GDM1 (cell line): ENCODE measurements around the gene ARHGAP33.

Experiments used
- DNase-seq: peaks from one replicate; lab custom pipeline; 2025; lab: John Stamatoyannopoulos, UW

ARHGAP33 gene

GRCh38 chr19:35775298-35776101 is at the start of gene ARHGAP33:
TSS of gene ARHGAP33 (plus strand) at chr19:35775564. CDS start at chr19:35775659, 95 bp downstream.
- peak; percentile 96 for DNase-seq

DNA sequence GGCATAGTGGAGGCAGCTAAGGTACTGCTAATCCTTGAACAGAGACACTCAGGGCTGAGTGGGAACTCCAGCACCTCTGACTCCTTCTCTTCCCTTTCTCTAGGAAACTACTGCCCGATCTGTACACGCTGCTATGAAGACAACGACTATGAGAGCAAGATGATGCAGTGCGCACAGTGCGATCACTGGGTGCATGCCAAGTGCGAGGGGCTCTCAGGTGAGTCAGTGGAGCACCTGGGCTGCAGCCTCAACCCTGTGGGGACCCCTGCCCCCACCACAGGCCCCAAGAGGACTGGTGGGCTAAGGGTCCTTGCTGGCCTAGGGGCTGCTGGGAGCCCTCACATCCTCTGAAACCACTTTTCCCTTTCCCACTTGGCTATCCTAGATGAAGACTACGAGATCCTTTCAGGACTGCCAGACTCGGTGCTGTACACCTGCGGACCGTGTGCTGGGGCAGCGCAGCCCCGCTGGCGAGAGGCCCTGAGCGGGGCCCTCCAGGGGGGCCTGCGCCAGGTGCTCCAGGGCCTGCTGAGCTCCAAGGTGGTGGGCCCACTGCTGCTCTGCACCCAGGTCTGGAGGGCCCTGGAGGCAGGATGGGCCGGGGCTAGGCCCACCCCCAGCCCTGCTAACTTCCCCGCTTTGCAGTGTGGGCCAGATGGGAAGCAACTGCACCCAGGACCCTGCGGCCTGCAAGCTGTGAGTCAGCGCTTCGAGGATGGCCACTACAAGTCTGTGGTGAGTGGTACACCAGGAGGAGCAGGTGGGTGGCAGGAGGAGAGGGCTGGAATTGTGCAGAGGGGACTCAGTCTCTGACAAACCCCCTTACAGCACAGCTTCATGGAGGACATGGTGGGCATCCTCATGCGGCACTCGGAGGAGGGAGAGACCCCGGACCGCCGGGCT is 48.1 kb upstream of the ARHGAP33 start:
- no peak for DNase-seq

DNA sequence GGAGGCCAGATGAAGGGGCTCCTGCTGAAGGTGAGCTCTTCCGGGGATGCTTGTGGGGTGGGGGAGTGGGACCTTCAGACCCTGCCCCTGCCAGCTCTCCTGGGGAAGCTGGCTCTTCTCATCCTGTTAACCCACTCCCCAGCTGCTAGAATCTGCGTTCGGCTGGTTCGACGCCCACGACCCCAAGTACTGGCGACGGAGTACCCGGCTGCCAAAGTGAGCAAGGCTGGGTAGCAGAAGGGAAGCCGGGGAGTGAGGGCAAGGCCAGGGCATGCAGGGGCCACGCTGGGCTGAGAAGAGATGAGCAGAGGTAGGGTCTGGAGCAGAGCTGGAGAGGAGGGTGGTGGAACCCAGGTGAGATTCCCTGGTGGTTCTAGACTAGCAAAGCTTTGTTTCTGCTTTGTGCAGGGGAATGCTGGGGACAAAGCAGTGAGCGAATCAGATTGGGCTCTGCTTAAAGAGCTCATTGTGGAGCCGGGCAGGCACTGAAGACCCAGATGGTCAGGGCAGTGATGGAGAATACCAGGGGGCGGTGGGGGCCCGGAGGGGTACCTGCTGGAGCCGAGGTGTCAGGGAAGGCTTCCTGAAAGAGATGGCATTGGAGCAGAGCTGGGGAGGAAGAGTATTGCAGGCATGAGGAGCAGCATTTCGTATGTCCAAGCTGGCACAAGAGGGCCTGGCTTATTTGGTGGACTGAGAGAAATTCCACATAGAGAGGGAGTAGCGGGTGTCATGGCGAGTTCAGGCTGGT is 47.2 kb upstream of the ARHGAP33 start:
- DNase-seq: no peak

DNA sequence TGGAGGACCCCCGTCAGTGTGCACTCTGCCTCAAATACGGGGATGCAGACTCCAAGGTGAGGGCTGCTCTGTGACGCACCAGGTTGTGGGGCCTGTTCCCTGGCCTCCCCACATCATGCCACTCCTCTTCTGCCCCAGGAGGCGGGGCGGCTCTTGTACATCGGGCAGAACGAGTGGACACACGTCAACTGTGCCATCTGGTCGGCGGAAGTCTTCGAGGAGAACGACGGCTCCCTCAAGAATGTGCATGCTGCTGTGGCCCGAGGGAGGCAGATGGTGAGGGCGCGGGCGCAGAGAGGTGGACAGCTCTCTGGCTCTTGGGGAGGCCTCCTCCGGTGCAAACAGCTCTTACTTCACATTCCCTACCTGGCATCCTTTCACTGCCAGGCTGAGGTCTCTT is 46.3 kb upstream of the ARHGAP33 start:
- DNase-seq: no peak

DNA sequence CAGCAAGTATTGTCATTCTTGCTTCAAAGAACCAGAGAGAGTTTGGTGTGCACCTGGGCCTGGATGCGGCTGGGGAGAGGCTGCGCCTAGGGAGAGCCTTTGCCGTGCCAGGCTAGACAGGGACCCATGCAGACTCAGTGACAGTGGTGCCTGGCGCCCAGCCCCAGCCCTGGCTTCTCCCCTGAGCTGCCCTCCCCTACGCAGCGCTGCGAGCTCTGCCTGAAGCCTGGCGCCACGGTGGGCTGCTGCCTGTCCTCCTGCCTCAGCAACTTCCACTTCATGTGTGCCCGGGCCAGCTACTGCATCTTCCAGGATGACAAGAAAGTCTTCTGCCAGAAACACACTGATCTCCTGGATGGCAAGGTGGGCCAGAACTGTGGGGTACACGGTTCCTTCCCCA is 45.6 kb upstream of the ARHGAP33 start:
- no peak for DNase-seq

DNA sequence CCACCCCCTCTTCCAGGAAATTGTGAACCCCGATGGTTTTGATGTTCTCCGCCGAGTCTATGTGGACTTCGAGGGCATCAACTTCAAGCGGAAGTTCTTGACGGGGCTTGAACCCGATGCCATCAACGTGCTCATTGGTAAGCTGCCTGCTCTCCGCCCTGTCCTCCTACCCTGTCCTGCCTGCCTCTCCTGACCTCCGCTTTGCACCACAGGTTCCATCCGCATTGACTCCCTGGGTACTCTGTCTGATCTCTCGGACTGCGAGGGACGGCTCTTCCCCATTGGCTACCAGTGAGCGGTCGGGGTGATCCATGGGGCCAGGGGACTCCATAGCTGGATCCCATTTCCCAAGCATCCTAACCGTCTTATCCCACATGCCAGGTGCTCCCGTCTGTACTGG is 45.0 kb upstream of the ARHGAP33 start:
- DNase-seq: no peak

- no peak for DNase-seq
Observed at GRCh38 chr19:35731353-35731752, 44.0 kb upstream of the ARHGAP33 start.

GRCh38 chr19:35731779-35732405 is 43.5 kb upstream of the ARHGAP33 start:
- no peak for DNase-seq

GRCh38 chr19:35732540-35733179 is 42.7 kb upstream of the ARHGAP33 start:
- DNase-seq: no peak

DNA sequence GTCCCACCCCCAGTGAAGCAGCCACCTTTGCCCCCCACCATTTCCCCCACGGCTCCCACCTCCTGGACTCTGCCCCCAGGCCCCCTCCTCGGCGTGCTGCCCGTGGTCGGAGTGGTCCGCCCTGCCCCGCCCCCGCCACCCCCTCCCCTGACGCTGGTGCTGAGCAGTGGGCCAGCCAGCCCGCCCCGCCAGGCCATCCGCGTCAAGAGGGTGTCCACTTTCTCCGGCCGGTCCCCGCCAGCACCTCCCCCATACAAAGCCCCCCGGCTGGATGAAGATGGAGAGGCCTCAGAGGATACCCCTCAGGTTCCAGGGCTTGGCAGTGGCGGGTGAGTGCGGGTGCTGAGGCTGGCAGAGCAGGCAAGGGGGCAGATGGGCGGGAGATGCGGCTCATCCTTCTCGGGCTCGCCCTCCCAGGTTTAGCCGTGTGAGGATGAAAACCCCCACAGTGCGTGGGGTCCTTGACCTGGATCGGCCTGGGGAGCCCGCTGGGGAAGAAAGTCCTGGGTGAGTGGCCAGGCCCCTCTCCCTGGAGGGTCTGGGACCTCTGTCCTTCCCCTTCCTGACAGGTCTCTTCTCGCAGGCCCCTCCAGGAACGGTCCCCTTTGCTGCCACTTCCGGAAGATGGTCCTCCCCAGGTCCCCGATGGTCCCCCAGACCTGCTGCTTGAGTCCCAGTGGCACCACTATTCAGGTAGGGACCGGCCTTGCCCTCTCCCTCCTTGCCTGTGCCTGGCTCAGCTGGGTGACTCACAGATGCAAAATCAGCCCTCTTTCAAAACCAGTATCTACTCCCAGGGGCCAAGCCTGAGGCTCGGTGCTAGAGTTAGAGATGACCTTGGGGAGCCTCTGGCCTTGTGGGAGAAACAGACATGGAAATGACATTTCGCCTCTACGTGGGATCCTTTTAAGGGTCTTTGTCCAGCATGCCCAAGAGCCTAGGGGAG is 41.9 kb upstream of the ARHGAP33 start:
- DNase-seq: no peak

DNA sequence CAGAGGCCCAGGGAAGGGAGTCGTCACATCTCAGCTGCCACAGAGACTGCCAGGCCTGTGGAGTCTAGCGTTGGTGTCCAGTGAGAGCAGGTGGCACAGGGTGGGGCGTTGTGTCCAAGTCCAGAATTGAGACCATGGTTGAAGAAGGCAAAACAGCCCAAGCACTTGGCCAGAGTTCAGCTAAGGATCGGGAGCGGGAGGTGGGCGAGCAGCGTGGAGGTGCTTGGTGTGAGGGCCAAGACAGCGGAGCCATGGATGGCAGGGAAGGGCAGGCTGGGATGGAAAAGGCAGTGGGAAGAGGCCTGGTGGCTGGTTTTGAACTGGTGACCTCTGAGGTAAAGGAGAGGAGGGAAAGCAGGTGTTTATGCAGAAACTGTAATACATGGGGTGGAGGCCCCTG is 41.1 kb upstream of the ARHGAP33 start:
- no peak for DNase-seq

DNA sequence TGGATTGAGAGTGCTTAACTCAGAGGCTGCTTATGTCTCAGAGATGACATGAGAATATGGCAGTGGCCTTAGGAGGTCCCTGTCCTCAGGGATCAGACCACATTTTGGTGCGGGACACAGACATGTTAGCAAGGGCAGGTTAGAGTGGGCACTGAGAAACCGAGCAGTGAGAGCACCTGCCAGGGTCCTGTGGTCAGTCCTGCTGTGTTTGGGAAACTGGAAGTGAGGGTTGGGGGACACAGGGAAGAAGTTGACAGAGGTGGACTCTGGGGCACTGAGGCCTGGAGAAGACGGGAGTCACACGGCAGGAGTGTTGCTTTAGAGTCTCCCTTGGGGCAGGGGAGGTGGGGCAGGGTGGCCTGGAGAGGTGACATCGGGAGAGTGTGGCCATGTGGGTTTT is 40.5 kb upstream of the ARHGAP33 start:
- DNase-seq: no peak

GRCh38 chr19:35736913-35737886 is 38.2 kb upstream of the ARHGAP33 start:
- no peak for DNase-seq

DNA sequence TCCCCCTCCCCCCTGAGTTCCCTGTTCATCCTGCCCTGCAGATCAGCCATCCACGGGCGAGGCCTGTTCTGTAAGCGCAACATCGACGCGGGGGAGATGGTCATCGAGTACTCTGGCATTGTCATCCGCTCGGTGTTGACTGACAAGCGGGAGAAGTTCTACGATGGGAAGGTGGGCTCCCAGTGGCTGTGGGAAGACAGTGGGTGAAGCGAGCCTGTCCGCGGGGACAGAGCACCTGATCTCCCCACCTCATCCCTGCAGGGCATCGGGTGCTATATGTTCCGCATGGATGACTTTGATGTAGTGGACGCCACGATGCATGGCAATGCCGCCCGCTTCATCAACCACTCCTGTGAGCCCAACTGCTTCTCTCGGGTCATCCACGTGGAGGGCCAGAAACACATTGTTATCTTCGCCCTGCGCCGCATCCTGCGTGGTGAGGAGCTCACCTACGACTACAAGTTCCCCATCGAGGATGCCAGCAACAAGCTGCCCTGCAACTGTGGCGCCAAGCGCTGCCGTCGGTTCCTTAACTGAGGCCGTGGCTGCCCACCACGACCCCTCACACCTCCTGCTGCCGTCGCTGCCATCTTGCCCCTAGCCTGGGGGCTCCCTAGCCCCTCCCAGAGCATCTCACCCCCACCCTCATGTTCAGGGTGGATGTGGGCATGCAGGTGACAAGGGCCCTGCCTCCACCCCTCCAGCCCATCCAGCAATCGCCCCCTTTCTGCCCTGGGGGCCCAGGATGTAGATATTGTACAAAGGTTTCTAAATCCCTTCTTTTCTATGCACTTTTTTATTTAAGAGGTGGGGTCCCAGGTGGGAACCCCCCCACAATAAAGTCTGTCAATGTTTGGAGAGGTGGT is 37.1 kb upstream of the ARHGAP33 start:
- no peak for DNase-seq

GRCh38 chr19:35738887-35739229 is 36.5 kb upstream of the ARHGAP33 start:
- no peak for DNase-seq

GRCh38 chr19:35739275-35740107 is 35.9 kb upstream of the ARHGAP33 start:
- no peak for DNase-seq

DNA sequence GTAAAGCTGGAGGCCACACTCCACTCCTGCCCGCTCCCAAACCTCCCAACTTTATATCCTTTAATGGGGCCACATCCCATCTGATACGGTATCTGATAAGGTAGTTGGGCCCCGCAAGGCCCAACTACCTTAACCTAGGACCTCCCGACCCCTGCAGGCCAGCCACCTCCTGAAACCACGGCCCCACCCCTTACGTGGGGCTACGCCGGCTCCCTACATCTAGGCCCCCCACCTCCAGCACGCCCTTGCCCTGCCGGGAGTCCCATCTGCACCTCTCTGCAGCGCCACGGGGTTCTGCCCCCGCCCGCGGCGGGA is 35.3 kb upstream of the ARHGAP33 start:
- DNase-seq: no peak
